Hematopoietic multipotent progenitor cell treated with erythropoietin and hydrocortisone succinate and interleukin-3 and kit ligand, for 6 days (in vitro differentiated cells): ENCODE measurements around the gene SPC24.
A peak's percentile ranks its signal among the peaks of the same experiment; 100 is the strongest.

Source experiments
- DNase-seq: peaks from one replicate; pipeline ENCODE4 v3.0.0-alpha.2; 2015

Gene SPC24, protein sequence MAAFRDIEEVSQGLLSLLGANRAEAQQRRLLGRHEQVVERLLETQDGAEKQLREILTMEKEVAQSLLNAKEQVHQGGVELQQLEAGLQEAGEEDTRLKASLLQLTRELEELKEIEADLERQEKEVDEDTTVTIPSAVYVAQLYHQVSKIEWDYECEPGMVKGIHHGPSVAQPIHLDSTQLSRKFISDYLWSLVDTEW

DNA sequence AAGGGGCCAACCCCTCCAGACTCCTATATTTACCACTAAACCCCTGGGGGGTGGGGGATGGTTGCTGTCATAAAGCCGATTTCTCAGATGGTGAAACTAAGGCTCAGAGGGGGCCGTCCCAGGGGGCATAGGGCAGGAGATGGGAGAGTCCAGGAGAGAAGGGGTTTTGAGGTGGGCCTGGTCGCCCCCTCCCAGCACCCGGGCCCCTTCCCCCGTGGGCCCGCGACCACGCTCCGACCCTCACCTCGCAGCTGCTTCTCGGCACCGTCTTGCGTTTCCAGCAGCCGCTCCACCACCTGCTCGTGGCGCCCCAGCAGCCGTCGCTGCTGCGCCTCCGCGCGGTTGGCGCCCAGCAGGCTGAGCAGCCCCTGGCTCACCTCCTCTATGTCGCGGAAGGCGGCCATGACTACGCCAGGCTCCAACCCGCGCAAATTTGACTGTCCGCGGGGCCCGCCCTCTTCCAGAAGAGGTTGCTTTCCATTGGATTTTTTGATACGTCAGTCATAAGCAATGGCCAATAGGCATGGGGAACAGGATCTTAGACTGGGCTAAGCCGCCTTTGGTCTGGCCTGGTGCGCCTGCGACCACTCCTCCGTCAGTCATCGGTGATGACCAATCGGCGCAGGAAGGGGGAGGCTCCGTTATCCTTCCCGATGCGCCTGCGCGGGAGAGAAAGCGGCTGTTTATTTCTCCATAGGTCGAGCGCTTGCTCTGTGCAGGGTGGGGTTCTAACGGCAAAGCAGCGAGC is at the start of gene SPC24:
TSS of gene SPC24 (minus strand) at position 410 of the 748 bp plus-strand sequence. CDS start at position 404, 6 bp downstream.
- DNase-seq = peak; percentile 100

DNA sequence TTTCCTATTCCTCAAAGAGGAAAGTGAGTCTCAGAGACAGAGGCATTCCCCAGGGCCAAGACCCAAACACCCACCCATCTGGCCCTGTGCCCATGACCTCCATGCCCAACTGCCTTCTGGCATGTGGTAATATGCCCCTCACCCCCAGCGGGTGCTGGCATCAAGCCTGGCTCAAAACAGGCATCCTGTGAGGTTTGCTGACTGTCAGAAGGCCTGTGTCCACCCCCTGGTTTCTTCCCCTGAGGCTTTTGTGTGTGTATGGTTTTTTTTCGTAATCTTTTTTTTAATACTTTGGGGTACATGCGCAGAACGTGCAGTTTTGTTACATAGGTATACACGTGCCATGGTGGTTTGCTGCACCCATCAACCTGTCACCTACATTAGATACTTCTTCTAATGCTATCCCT is 49.4 kb upstream of the SPC24 start:
- peak; percentile 78 for DNase-seq

DNA sequence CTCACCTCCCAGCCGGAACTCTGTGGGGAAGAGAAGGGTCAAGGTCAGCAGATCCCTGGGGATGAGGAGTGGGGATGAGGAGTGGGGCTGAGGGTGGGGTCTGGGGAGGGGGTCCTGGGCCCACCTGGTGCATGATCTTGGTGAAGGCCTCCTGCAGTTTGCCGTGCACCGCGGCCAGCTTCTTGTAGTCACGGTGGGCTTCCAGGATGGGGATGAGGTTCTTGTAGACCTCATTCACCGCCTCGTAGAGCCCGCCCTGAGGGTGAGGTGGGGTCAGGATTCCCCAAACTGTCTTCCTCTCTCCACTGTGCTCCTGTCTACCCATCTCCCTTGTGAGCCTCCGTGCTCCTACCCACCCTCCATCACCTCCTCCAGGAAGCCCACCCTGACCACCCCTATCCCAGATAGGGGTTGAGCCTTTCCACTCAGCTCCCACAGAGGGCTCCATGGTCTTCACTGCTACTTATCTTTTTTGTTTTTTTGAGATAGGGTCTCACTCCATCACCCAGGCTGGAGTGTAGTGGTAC is 48.6 kb upstream of the SPC24 start:
- DNase-seq = no peak

DNA sequence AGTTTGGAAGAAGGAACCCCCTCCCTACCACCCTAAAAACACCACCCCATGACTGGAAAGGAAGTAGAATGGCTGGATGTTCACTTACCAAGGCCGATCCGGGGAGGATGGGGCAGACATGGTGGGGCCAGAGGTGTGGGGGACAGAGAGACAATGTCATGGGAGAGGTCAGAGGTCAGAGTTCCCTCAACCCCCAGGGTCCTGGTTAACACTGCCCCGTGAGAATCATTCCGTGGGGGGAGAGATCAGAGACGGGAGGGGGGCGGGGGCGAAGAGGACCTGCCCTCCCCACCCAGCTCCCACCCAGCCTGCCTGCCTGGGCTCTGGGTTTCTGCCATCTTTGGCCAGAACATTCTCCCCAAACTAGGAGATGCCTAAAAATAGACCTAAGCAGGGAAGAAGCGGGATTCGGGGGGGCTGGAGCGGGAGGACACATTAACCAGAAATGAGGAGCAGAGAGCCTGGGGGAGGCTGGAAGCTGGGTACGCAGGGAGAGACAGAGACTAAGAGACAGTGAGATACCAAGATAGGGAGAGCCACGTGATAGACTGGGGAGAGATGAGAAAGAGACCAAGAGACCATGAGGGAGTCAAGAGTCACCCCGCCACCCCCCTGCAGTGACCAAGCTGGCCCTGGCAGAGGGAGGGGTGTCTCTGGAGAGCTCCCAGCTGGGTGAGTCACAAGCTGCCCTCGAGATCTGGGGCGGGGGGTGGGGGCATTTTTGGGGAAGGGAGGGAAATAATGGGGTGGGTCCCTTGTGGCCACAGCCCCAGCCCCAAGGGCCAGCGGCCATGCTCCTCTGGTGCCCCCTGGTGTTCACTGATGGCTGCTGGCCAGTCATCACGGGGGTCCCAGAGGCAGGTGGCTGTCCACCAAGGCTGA is 47.9 kb upstream of the SPC24 start:
- DNase-seq = peak; percentile 89

DNA sequence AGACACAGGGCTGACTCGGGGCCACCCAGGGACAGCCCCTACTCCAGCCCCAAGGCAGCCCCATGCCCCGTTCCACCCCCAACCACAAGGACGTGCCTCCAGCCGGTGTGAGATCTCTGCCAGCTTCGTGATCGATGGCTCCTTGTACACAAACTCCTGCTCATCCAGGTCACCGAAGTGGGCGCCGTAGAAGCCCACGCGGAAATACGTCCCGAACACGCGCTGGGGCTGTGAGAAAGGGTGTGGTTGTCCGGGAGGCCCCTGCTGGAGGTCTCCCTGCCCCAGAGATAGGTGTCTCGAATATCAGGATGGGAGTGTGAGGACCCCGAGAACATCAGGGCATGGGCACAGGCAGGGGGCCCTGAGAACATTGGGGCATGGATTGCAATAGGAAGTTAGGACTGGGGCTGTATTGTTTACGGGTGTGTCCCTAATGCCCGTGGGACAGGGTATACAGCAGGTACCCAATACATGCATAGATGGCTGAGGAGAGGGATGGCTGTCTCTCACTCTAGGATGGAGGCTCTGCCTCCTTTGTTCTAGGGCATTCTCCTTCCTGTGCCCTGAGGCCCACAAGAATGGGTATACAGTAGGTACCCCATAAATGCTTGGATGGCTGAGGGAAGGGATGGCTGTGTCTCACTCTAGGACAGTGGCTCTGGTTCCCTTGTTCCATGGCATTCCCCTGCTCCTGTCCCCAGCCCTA is 47.1 kb upstream of the SPC24 start:
- DNase-seq = no peak

DNA sequence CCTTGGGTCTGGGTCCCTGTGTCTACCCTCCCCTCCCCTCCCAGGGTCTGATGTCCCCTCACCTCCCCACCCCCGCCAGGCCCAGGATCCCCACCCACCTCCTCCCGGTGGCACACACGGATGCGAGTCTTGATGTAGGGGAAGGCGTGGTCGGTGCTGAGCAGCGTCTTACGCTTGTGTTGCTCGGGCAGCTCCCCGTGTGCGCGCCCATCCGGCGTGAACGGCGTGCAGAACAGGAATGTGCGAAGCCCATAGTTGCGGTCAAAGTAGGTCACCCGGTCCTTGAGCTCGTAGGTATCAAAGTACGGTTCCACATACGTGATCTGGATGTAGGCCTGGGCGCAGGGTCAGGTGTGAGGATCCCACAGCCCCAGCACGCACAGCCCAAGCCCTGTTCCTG is 46.2 kb upstream of the SPC24 start:
- DNase-seq = no peak

DNA sequence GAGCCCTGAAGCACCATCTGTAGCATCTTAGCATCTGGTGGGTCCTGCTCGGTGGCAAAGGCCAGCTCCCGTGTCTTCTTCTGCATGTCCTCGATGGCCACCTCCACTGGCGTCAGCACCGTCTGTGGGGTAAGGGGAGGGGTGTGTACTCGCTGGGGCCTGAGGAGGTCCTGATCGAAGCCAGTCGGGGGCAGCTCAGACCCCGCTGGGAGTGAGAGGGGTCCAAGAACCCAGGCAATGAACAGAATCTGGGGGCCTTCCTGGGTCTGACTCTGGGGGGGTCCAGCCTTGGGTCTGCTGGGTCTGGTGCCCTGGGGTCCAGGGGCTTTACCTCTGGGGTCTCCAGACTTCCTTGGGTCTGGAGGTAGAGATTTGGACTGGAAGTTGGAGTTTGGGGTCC is 45.3 kb upstream of the SPC24 start:
- no peak for DNase-seq

DNA sequence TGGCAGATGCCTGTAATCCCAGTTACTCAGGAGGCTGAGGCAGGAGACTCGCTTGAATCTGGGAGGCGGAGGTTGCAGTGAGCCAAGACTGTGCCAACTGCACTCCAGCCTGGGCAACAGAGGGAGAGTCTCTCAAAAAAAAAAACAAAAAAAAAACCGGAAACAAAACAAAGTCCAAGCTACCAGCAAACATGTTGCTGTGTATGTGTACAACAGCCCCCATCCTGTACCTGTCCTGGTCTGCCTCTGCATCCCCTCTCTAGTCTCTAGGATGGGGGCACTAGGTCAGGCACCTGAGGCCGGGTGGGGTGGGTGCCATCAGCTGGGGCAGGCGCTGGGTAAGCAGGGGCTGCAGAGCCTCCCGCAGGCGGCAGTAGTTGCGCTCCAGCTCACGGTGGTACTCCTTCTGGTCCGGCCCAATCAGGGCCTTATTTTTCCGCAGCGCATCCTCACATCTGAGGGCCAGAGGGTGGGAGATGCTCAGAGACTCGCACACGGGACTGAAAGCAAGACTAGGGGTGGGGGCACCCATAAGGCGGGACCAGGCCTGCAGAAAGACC is 44.5 kb upstream of the SPC24 start:
- DNase-seq = no peak

DNA sequence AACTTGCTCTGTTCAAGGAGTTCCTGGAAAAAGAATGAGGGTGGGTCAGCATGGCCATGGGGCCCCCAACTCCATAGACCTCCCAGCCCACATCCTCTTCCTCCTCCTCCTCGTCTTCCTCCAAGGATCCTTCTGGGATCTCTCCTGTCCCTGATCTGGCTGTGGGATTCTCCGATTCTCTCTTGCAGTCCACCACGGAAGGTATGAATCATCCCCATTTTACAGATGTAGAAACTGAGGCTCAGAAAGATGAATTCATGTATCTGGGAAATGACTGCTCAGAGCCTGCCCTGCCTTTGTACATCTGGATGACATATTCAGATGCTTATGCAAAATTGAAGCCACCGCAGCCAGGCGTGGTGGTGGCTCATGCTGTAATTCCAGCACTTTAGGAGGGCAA is 43.9 kb upstream of the SPC24 start:
- DNase-seq = no peak

DNA sequence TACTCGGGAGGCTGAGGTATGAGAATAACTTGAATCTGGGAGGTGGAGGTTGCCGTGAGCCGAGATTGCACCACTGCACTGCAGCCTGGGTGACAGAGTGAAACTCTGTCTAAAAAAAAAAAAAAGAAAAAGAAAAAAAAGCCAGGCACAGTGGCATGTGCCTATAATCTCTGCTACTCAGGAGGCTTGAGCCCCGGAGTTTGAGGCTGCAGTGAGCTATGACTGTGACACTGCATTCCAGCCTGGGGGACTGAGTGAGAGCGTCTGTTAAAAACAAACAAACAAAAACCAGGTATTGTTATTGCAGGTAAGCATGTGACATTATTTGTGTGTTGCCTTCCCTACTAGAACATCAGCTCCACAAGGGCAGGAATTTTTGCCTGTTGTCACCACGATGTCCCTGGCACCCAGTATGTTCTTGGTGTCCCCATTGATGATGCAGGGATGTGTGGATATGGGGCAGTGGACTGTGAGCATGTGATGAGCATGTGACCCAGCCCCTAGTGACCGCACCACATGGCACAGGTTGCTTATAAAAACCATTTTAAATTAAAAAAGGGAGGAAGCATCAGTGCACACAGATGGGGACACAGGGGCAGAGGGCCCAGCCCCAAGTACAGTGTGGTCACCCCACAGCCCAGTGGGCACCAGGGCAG is 43.3 kb upstream of the SPC24 start:
- no peak for DNase-seq

DNA sequence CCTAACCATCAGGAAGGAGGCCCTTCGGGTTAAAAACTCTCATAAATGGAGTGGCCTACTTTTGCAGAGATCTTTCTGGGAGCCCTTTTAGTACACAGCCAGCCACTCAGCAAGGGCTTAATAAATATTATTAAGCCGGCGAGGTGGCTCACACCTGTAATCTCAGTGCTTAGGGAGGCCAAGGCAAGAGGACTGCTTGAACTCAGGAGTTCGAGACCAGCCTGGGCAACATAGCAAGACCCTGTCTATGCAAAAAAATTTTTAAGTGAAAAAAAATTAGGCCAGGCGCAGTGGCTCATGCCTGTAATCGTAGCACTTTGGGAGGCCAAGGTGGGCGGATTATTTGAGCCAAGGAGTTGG is 42.6 kb upstream of the SPC24 start:
- DNase-seq = no peak

DNA sequence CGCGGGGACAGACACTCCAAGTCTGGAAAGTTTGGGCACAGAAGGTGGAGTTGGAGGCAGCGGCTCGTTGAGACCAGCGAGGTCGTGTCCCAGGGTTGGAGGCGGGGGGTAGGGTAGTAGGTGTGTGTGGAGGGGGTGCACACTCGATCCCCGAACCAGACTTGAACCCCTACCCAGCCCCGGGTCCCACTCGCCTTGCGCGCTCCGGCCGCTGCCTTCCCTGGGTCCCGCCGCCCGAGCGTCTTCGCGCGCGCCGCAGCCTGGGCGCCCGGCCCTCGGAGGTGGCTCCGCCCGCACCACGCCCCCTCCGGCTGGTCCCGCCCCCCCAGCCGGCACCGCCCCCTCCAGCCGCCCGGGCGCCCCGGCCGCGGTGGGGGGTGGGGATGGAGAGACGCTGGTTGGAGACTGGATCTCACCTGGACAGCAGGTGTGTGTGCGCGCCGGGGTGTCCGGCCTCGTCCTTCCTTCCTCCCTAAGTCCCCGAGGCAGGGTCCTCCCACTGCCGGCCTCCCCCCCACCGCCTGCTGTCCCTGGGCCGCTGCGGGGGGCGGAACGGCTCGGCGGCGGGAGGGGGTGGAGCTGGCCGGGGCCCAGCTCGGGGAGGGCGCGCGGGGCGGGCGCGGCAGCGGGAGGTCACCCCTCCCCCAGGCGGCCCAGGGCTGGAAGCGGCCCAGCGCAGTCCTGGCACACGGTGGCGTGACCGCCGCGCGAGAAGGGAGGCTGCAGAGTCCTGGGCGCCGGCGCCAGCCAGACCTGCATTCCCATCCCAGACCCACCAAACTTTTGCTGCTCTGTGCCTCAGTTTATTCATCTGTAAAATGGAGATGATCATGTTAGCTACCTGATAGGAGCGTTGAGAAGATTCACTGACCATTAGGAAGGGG is 42.0 kb upstream of the SPC24 start, which contains the start of gene KANK2:
TSS of gene KANK2 (minus strand) at position 255 of the 884 bp plus-strand sequence. CDS start 3,034 bp downstream, outside the sequence.
- peak; percentile 91 for DNase-seq

DNA sequence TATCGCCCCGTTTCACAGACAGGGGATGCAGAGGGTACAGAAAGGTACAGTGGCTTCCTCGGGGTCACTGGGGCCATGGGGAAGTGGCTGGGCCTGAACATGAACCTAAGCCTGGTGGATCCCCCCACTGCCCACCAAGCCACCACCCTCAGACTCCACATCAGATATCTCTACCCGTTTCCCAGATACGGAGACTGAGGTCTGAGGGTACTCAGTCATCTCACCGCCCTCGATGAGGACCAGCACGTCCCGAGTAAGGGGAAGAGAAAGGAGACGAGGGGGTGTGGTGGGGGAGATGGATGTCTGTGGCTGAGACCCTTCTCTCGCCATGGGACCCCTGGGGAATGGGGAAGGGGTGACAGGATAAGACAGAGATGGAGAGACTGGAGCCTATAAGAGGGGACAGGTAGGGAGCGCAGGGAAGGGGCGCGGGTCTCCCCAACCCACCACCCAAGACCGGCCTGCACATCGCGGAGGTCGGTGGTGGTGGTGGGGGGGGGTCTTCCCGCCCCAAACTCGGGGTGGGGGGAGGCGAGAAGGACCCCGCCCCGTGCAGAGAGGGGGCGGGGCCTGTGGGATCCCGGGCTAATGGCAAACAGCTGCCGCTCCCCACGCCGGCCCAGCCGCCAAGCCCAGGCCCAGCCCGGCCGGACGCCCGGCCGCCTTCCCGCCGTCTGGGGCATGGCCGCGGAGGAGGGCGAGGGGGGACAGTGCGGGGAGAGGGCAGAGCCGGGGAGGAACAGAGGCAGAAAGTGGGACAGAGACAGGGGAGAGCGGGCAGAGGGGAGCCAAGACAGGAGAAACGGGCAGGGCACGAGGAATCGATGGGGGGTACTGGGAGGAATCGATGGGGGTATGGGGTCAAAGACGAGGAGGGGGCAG is 41.1 kb upstream of the SPC24 start:
- peak; percentile 44 for DNase-seq

DNA sequence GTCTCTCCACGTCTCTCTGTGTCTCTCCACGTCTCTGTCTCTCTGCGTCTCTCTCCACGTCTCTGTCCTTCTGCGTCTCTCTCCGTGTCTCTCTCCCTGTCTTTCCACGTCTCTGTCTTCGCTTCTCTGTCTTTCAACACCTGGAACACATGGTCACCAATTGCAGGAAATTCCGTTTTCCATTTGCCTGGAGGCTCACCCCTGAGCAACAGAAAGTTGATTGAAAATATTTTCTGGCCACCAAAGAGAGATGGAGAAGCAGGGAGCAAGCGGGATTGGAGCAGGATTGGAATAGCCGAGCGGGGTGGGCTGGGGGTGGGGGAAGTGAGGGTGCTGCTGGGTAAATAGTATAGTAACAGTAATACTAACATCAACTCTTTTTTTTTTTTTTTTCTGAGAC is 40.1 kb upstream of the SPC24 start:
- no peak for DNase-seq

DNA sequence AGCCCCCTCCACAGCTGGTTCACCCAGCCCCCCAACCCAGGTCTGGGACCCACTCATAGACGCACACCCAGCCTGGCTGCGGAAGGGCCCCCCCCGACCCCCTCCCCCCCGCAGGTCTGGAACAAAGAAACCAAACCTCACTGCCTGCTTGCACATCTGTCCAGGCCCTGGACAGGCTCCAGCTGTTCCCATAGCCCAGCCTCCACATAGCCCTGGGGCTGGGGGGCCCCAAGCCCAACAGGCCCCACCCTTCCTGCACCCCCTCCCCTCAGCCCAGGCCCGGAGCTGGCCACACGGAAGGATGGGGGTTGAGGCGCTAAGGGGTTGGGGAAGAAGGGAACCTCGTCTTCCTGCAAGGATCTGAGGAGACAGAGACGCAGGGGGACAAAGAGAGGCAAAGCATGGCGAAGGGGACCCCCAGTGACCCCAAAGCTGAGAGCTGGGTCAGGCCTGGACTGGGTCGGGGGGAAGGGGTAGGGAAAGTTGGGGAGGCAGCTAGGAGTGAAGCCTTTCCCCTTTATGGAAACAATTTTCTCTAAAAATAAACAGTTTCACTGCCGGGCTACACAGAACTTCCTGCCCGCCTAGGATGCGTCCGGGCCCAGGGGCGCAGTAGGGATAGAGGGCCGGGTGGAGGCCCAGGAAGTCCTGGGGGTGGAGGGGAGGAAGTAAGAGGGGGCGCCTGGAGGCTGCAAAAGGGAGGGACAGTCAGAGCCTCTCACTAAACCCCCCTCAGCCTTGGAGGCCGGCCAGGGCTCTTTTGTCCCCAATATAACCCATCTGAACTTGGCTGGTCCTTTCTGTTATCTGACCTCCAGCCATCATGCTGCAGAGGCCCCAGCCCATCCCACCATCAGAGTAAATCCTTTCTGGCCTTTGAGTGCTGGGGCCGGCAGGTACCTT is 39.3 kb upstream of the SPC24 start:
- DNase-seq = peak; percentile 42

DNA sequence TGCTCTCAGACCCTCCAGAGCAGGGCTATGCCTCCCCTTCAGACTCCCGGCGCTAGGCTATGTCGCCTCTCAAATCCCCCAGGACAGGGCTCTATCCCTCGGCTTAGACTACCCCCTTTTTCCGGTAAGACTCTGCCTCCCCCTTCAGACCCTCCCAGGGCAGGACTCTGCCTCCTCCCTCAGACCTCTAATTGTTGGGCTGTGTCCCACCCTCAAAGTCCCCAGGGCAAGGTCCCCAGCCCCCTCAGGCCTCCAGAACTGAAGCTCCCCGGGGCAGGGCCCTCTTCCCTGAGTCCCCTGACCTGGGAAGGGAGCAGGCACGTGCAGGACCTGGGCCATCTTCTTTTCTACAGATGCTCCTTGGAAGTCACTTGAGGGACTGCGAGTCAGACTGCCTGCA is 38.6 kb upstream of the SPC24 start:
- no peak for DNase-seq

DNA sequence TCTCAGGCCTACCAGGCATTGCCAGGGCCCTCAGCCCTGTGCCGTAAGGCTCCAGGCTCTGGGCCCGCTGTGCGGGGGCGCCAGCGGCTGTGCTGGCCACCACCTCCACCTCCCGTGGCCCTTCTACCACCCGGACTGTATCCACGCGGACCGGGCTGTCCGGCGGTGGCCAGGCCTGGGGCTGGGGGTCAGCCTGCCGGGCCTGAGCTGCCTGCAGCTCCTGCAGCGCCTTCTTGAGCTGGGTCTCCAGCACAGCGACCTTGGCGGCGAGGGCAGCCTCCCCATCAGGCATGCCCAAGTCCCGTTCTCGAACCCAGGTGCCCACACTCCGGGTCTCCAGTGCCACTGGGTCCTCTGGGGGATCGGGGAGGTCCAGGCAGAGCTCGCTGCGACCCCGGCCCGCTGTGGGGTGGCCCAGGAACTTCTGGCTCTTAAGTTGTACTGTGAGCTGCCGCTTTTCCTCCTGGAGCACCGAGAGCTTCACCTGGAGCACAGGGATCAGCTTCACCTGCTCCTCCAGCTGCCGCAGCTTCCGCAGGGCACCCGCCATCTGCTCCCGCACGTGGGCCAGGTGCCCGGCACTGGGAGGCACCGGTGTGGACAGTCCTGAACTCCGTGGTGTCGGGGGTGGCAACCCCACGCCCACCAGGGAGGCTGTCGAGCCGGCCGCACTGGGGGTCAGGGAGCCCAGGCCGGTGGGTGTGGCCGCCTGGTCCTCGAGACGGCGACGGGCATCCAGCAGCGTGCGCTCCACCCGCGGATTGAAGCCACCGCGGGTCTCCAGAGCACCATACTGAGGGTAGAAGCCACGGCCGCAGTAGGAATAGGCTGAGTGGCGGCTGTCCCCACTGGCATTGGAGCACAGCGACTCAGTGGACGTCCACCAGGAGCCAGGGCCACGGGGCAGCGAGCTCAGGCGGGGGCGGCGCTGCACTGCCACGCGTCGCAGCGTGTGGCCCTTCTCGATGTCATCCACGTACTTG is 37.7 kb upstream of the SPC24 start:
- DNase-seq = no peak
